H9 (cell line): ENCODE results near the gene TUT7. TPM values are rescaled to one million over a fixed set of nuclear protein-coding genes. Genes with fewer than 3 reads are reported as not detected.

Experiments
- DNase-seq: peaks from one replicate; pipeline ENCODE4 v3.0.0-alpha.2; 2017
- H2AFZ ChIP-seq: one replicate; pipeline ENCODE4 v1.6.1; 2013; ENCODE audit warnings: mild to moderate bottlenecking, low read length, control low read depth, moderate library complexity
- H2AK5ac ChIP-seq: 2 replicates; pipeline ENCODE4 v1.6.1; 2013; ENCODE audit warnings: low read length, control low read depth, mixed read lengths; ENCODE audit not compliant: insufficient read length
- H2BK120ac ChIP-seq: one replicate; pipeline ENCODE4 v1.6.1; 2013; ENCODE audit warnings: low read depth, mild to moderate bottlenecking, low read length, control low read depth, inconsistent platforms; ENCODE audit not compliant: poor library complexity, severe bottlenecking
- H2BK12ac ChIP-seq: 2 replicates; pipeline ENCODE4 v1.6.1; 2013; ENCODE audit warnings: low read length, control low read depth, mixed read lengths, low read depth; ENCODE audit not compliant: insufficient read length
- H2BK15ac ChIP-seq: 2 replicates; pipeline ENCODE4 v1.6.1; 2013; ENCODE audit warnings: low read depth, low read length, control low read depth
- H2BK20ac ChIP-seq: one replicate; pipeline ENCODE4 v1.6.1; 2013; ENCODE audit warnings: low read depth, mild to moderate bottlenecking, low read length, control low read depth, inconsistent platforms; ENCODE audit not compliant: poor library complexity, severe bottlenecking
- H2BK5ac ChIP-seq: 2 replicates; pipeline ENCODE4 v1.6.1; 2013; ENCODE audit warnings: low read length, control low read depth, mixed read lengths; ENCODE audit not compliant: insufficient read length
- H3K14ac ChIP-seq: 2 replicates; pipeline ENCODE4 v1.6.1; 2013; ENCODE audit warnings: low read length, control low read depth; ENCODE audit not compliant: insufficient read depth
- H3K18ac ChIP-seq: 2 replicates; pipeline ENCODE4 v1.6.1; 2013; ENCODE audit warnings: low read depth, mild to moderate bottlenecking, mixed read lengths, low read length, control low read depth; ENCODE audit not compliant: insufficient read length
- H3K23ac ChIP-seq: 2 replicates; pipeline ENCODE4 v1.6.1; 2013; ENCODE audit warnings: low read length, control low read depth, mixed read lengths, low read depth; ENCODE audit not compliant: insufficient read length
- H3K23me2 ChIP-seq: 2 replicates; pipeline ENCODE4 v1.6.1; 2013; ENCODE audit warnings: low read depth, mild to moderate bottlenecking, mixed read lengths, low read length, control low read depth; ENCODE audit not compliant: insufficient read length, poor library complexity, severe bottlenecking
- H3K27ac ChIP-seq: 2 replicates; pipeline ENCODE4 v1.5.1; 2013; ENCODE audit warnings: low read length, control low read depth, mixed read lengths, low read depth; ENCODE audit not compliant: insufficient read length
- H3K27me3 ChIP-seq: 2 replicates; pipeline ENCODE4 v1.6.1; 2013; ENCODE audit warnings: low read length, control low read depth, inconsistent platforms; ENCODE audit not compliant: insufficient read depth
- H3K4ac ChIP-seq: 2 replicates; pipeline ENCODE4 v1.6.1; 2013; ENCODE audit warnings: low read depth, mild to moderate bottlenecking, control low read depth, inconsistent platforms, low read length, moderate library complexity
- H3K4me1 ChIP-seq: 2 replicates; pipeline ENCODE4 v1.6.1; 2013; ENCODE audit warnings: low read length, control low read depth, inconsistent platforms; ENCODE audit not compliant: insufficient read depth
- H3K4me2 ChIP-seq: 2 replicates; pipeline ENCODE4 v1.6.1; 2013; ENCODE audit warnings: low read length, control low read depth, mixed read lengths; ENCODE audit not compliant: insufficient read length, insufficient read depth
- H3K56ac ChIP-seq: 2 replicates; pipeline ENCODE4 v1.6.1; 2013; ENCODE audit warnings: low read depth, mild to moderate bottlenecking, mixed read lengths, low read length, control low read depth; ENCODE audit not compliant: insufficient read length
- H3K79me1 ChIP-seq: 2 replicates; pipeline ENCODE4 v1.6.1; 2013; ENCODE audit warnings: low read depth, mild to moderate bottlenecking, moderate library complexity, low read length, control low read depth, inconsistent platforms; ENCODE audit not compliant: insufficient read depth, poor library complexity, severe bottlenecking
- H3K79me2 ChIP-seq: 2 replicates; pipeline ENCODE4 v1.6.1; 2013; ENCODE audit warnings: low read length, control low read depth, inconsistent platforms; ENCODE audit not compliant: insufficient read depth
- H3K9ac ChIP-seq: 2 replicates; pipeline ENCODE4 v1.6.1; 2013; ENCODE audit warnings: low read length, control low read depth, mixed read lengths; ENCODE audit not compliant: insufficient read length; ENCODE audit errors: extremely low read depth
- H3K9me3 ChIP-seq: one replicate; pipeline ENCODE4 v1.6.1; 2013; ENCODE audit warnings: low read depth, low read length, inconsistent platforms; ENCODE audit not compliant: control insufficient read depth
- H3T11ph ChIP-seq: one replicate; pipeline ENCODE4 v1.6.1; 2013; ENCODE audit warnings: mild to moderate bottlenecking, low read length, control low read depth, inconsistent platforms
- H4K20me1 ChIP-seq: one replicate; pipeline ENCODE4 v1.6.1; 2013; ENCODE audit not compliant: control insufficient read depth, insufficient read length, insufficient read depth
- H4K5ac ChIP-seq: 2 replicates; pipeline ENCODE4 v1.6.1; 2013; ENCODE audit warnings: low read depth, mild to moderate bottlenecking, mixed read lengths, low read length, control low read depth; ENCODE audit not compliant: insufficient read length
- H4K8ac ChIP-seq: replicated peaks from 2 replicates; pipeline ENCODE4 v1.6.1; 2013; ENCODE audit warnings: low read length, control low read depth, mixed read lengths, low read depth; ENCODE audit not compliant: insufficient read length
- H4K91ac ChIP-seq: 2 replicates; pipeline ENCODE4 v1.6.1; 2013; ENCODE audit warnings: low read depth, mild to moderate bottlenecking, moderate library complexity, mixed read lengths, low read length, control low read depth; ENCODE audit not compliant: insufficient read length
- H3K27ac Mint-ChIP-seq, 3 experiments: 2 replicates in 2 of 3; 3 replicates in 1 of 3; pipeline ENCODE4 v1.8.0; 2020 to 2021; ENCODE audit warnings: mixed read lengths in 3 of 3, mild to moderate bottlenecking in 1 of 3, moderate library complexity in 1 of 3
- H3K27me3 Mint-ChIP-seq: 2 replicates; pipeline ENCODE4 v1.8.0; 2021; ENCODE audit warnings: low read depth, mild to moderate bottlenecking, moderate library complexity, mixed read lengths
- H3K36me3 Mint-ChIP-seq, 3 experiments: 2 replicates in 2 of 3; 3 replicates in 1 of 3; pipeline ENCODE4 v1.8.0; 2020 to 2021; ENCODE audit warnings: low read depth in 3 of 3, mixed read lengths in 3 of 3; ENCODE audit not compliant: insufficient read depth in 1 of 3
- H3K4me1 Mint-ChIP-seq, 2 experiments: 2 replicates each; pipeline ENCODE4 v1.8.0; 2020; ENCODE audit warnings: mixed read lengths in 2 of 2
- H3K4me3 Mint-ChIP-seq, 2 experiments: 2 replicates in 1 of 2; 3 replicates in 1 of 2; pipeline ENCODE4 v1.8.0; 2020 to 2021; ENCODE audit warnings: mild to moderate bottlenecking in 2 of 2, mixed read lengths in 2 of 2, moderate library complexity in 1 of 2
- H3K9me3 Mint-ChIP-seq, 2 experiments: 2 replicates in 1 of 2; 3 replicates in 1 of 2; pipeline ENCODE4 v1.8.0; 2020; ENCODE audit warnings: mild to moderate bottlenecking in 2 of 2, mixed read lengths in 2 of 2, moderate library complexity in 1 of 2
- WGBS: extraction: QIAGEN DNeasy Blood & Tissue Kit; methylation state at CpG from one replicate; pipeline ENCODE4 v1.1.7; 2013; ENCODE audit warnings: missing lambda C conversion rate, low lambda C conversion rate, mixed read lengths; ENCODE audit not compliant: insufficient read length; ENCODE audit errors: extremely low coverage; 5-methylcytosine and 5-hydroxymethylcytosine counted together
- total RNA-seq: library from RNA; stranded (reverse); gene quantifications from 2 replicates; pipeline ENCODE4 v1.2.1, GENCODE V29; 2021
- TF ChIP-seq, protein P1 (sequence below): fragments of 200-600 bp; sonication (generic); conservative IDR thresholded peaks from 3 replicates; pipeline ENCODE4 v1.8.0; 2021; ENCODE audit warnings: antibody characterized with exemption, mild to moderate bottlenecking

Gene TUT7
- total RNA-seq, 1 experiment from 2014 or later, result 23.1 TPM

DNA sequence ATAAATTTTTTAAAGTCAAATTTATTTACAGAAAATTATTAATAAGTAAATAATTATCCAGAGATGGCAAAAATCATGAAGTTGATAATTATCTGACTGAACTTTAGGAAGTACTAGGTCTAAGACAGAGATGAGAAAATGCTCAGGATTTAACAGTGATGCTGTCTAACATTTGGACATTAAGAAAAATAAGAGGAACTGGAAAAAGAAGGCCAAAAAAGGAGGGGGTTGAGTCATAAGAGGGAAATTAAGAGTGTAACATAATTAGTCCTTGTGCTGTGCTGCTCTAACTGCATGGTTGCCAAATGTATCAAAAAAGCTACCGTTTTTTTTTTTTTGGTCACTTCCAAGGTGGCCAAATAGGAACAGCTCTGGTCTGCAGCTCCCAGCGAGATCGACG is 35.4 kb upstream of the TUT7 start:
- no peak overlapping the region for H3K18ac ChIP-seq
- H3K4me1 Mint-ChIP-seq, result no peaks in the 10 kb centered on the region

More for the DNA sequence above, 35.4 kb upstream of the TUT7 start:
- H3K27ac Mint-ChIP-seq, result no peak overlapping the region
- Histone ChIP-seq H3K9ac (no peak overlapping the region), H2BK15ac (no peak overlapping the region), H4K5ac (no peak overlapping the region), H3K4ac (no peak overlapping the region), H2BK20ac (no peak overlapping the region), H3K4me1 (no peaks in the 10 kb centered on the region), H2BK5ac (no peak overlapping the region), H2AK5ac (no peak overlapping the region), H3K4me2 (no peak overlapping the region), H3K23me2 (no peaks in the 10 kb centered on the region), H3T11ph (no peak overlapping the region), H3K23ac (no peak overlapping the region), H3K14ac (no peak overlapping the region), H3K79me2 (no peaks in the 10 kb centered on the region), H2BK12ac (no peak overlapping the region), H4K8ac (no peak overlapping the region), H2BK120ac (no peak overlapping the region), H3K79me1 (no peaks in the 10 kb centered on the region), H3K27ac (no peak overlapping the region), H4K91ac (no peak overlapping the region), H2AFZ (no peak overlapping the region), H3K9me3 (no peaks in the 10 kb centered on the region), H3K56ac (no peak overlapping the region), H4K20me1 (no peaks in the 10 kb centered on the region), H3K27me3 (no peaks in the 10 kb centered on the region)
- TF ChIP-seq, protein P1, sequence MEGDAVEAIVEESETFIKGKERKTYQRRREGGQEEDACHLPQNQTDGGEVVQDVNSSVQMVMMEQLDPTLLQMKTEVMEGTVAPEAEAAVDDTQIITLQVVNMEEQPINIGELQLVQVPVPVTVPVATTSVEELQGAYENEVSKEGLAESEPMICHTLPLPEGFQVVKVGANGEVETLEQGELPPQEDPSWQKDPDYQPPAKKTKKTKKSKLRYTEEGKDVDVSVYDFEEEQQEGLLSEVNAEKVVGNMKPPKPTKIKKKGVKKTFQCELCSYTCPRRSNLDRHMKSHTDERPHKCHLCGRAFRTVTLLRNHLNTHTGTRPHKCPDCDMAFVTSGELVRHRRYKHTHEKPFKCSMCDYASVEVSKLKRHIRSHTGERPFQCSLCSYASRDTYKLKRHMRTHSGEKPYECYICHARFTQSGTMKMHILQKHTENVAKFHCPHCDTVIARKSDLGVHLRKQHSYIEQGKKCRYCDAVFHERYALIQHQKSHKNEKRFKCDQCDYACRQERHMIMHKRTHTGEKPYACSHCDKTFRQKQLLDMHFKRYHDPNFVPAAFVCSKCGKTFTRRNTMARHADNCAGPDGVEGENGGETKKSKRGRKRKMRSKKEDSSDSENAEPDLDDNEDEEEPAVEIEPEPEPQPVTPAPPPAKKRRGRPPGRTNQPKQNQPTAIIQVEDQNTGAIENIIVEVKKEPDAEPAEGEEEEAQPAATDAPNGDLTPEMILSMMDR, result no peak
- no peak for DNase-seq
- WGBS, result no CpG with 5 or more reads among the region's 4 CpGs
- no peak overlapping the region for H3K4me3 Mint-ChIP-seq
- H3K9me3 Mint-ChIP-seq, result peaks cover 16 to 17% of the 10 kb centered on the region in 2 experiments
- H3K27me3 Mint-ChIP-seq, result peaks cover 41% of the 10 kb centered on the region
- H3K36me3 Mint-ChIP-seq, result peaks cover 0 to 1% (median 0%) of the 10 kb centered on the region in 3 experiments; a peak in 1 of 7 replicates
